GM18526 (cell line): ENCODE data around the gene CYTH2.

Experiments used
- POLR2A ChIP-seq: IDR thresholded peaks from 3 replicates; pipeline ENCODE4 v1.6.1; 2011; ENCODE audit not compliant: insufficient read length; ENCODE audit errors: extremely low read depth

The CYTH2 gene

DNA sequence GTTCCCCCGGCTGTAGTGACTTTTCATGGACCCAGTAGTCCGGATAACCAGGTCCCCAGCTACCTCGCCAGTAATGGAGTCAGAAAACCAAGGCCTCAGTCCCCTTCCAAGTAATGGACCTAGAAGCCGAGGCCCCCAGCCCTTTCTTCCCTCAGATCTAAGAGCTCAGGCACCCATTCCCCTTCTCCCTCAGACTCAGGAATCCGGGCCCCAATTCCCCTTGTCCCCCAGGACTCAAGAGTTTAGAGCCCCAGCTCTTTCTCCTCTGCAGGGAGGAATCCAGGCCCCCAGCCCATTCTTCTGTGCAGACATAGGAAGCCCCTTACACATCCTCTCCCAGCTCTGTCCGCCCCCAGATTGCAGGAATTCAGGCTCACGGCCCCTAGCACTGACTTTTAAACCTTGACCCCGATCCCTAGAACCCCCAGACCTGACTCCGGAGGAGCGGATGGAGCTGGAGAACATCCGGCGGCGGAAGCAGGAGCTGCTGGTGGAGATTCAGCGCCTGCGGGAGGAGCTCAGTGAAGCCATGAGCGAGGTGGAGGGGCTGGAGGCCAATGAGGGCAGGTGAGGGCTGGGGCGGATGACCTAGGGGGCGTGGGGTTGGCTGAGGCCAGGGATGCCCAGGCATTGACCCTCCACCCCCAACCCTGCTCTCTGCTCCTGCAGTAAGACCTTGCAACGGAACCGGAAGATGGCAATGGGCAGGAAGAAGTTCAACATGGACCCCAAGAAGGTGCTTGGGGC is 938 bp downstream of the CYTH2 start:
- no peak for TF ChIP-seq POLR2A

DNA sequence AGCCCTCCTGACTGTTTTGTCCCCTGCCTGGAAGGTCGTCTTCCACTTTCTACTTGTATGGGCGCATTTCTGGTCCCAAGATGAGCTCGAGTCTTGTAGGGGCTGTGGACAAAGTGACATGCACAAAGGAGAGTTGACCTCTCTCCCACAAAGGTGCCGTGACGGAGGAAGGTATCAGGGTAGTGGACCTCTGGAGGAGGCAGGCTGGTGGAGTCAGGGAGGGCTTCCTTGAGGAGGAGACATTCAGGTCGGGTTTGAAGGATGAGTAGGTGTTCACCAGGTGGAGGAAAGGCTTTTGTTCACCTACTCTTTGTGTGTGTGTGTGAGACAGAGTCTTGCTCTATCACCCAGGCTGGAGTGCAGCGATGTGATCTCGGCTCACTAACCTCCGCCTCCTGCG is 1.7 kb downstream of the CYTH2 start:
- TF ChIP-seq POLR2A: no peak

GRCh38 chr19:48471836-48472235 is 2.7 kb downstream of the CYTH2 start:
- no peak for TF ChIP-seq POLR2A

DNA sequence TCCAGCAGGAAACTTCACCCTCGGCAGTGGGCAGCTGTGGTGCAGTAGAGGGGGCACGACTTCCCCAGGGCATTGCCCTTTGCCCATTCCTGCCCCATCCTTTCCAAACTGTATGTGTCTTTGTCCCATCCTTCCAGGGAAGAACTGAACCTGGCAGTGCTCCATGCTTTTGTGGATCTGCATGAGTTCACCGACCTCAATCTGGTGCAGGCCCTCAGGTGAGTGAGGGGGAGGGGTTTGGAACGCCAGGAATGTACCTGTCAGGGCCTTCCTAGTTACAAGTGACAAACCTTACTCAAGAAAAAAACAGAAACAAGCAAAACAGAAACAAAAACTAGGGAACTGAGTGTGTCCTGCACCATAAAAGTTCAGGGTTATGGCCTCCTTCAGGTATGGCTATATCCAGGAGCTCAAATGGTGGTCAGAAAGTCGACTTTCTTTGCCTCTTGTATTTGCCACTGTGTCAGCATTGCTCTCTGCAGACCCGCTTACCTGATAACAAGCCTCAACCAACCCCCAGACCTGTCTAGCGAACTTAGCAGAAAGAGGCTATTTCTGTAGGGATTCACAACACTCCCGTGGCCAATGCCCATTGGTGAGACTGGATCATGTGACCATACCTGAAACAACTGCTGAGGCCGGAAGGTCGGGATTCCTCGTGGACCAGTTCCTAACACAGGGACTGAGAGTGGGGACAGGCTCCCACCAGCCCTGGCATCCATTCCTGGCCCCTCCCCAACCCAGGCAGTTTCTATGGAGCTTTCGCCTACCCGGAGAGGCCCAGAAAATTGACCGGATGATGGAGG is 4.2 kb downstream of the CYTH2 start:
- TF ChIP-seq POLR2A: no peak

DNA sequence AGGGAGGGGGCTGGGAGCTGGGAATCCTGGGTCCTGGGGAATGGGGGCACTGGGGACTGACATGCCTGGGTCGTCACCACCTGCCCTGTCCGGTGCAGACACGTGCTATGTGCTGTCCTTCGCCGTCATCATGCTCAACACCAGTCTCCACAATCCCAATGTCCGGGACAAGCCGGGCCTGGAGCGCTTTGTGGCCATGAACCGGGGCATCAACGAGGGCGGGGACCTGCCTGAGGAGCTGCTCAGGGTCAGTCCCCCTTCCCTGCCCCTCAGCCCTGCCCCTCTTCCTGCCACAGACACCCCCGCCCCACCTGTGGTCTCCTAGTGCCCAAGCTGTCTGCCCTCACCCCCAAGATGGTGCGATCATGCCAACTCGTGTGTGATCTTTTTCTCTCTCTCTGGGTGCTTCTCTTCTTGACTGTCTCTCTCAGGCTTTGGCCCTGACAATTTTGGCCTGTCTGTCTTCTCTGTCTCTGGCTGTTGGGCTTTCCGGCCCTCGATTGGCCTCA is 5.0 kb downstream of the CYTH2 start:
- no peak for TF ChIP-seq POLR2A

DNA sequence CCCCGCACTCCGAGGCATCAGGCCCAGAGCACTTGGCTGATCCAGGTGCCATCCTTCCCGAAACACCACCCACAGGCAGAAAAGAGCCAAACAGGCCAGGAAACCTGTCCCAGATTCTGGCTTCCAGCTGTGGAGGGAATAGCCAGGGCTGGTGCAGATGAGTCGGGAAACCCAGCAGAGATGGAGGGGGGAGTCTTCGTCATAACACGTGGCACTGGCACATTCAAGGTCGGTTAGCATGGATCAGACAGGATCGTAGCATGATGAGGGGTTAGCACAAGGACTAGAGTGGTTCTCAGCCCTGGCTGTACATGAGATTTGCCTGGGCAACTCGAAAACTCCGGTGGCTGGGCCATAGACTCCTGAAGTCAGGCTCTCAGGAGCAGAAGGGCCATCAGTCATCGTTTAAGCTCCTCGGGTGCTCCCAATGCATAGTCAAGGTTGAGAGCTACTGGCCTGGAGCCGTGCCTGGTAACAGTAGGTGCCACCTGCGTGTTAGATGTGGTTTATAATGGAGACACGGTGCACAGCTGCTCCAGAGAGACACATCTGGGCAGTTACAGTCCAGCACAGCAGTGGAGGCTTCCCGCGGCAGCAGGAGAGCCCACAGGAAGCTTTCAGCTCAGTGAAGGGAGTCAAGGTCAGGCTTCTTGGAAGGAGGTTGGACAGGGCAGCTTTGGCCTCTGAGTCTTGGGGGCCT is 6.3 kb downstream of the CYTH2 start:
- no peak for TF ChIP-seq POLR2A

- no peak for TF ChIP-seq POLR2A
Measured at GRCh38 chr19:48476176-48476575, 7.0 kb downstream of the CYTH2 start.

GRCh38 chr19:48477067-48477685 is 8.0 kb downstream of the CYTH2 start:
- TF ChIP-seq POLR2A: no peak

- TF ChIP-seq POLR2A: no peak
Measured at GRCh38 chr19:48477698-48478338, 8.6 kb downstream of the CYTH2 start.

- no peak for TF ChIP-seq POLR2A
Measured at GRCh38 chr19:48478339-48479256, 9.4 kb downstream of the CYTH2 start.

DNA sequence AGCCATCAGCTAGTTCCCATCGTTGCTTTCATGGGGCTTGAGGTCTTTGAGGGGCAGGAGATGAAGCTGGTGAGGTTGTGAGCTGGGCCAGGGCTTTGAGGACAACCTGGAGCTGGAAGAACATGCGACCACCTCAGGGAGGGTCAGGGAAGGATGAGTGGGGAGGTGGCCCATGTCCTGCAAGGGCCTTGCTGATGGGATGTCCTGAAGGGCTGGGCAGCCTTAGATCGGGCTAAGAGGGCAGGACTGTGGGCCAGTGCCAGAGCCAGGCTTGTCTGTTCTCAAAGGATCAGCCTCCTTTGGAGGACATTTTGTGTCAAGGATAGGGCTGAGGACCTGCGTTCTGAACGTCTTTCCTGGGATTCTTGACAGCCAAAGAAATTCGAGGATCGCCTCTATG is 10.5 kb downstream of the CYTH2 start:
- TF ChIP-seq POLR2A: no peak

- no peak for TF ChIP-seq POLR2A
Measured at GRCh38 chr19:48480183-48480557, 11.0 kb downstream of the CYTH2 start.

DNA sequence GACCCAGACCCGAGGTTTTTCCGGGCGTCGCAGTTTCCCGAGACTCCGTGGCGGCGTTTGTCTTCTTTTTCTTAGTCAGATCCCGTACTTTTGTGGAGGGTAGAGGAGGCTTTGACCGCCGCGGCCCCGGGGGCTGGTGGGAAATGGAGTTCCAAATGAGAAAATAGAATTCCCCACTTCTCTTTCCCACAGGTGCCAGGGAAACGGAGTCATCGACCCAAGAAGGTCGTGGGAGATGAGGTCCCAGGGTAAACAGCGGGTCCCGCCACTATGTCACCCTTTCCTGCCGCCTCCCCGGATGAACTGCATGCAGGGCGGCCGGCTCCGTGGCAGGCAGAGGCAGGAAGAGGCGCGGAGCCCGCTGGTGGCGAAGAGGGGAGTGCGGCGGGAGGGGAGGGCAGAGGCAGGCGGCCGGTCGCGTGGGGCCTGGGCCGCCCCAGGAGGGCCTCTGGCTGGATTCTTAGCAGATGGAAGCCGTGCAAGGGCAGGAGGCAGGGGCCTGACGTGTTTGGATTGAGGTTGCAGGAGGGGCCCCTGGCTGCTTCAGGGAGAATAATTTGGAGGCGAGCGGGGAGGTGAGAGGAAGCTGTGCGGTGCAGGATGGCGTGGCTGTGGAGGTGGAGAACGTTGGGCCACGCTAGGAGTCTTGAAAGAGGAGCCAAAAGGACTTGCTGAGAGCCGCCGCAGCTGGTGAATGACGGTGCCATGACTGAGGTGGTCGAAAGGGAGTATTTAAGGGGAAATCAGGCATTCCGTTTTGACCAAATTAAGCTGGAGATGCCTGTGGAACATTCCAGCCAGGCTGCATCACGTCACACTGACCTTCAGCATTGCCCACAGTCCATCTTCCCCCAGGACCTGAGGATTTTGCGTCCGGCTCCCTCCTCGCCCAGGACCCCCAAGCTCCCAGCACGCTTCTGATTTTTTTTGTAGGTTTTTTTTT is 11.7 kb downstream of the CYTH2 start:
- TF ChIP-seq POLR2A: no peak
